Chondrocyte (in vitro differentiated cells): ENCODE data around the gene ACCS. TPM values are rescaled to one million over a fixed set of nuclear protein-coding genes. Genes with fewer than 3 reads are reported as not detected.

Experiments used
- DNase-seq: peaks from one replicate; pipeline ENCODE4 v3.0.0; 2021; ENCODE audit warnings: mixed read lengths, low spot score
- H3K27ac Mint-ChIP-seq: one replicate; pipeline ENCODE4 v1.8.0; 2021; ENCODE audit warnings: mild to moderate bottlenecking, moderate library complexity, mixed read lengths; ENCODE audit not compliant: unreplicated experiment
- H3K27me3 Mint-ChIP-seq: 2 replicates; pipeline ENCODE4 v1.8.0; 2021; ENCODE audit warnings: low read depth, mixed read lengths
- H3K36me3 Mint-ChIP-seq: 2 replicates; pipeline ENCODE4 v1.8.0; 2021; ENCODE audit warnings: low read depth, mixed read lengths
- H3K4me1 Mint-ChIP-seq: 2 replicates; pipeline ENCODE4 v1.8.0; 2021; ENCODE audit warnings: low read depth, mild to moderate bottlenecking, mixed read lengths
- H3K4me3 Mint-ChIP-seq: one replicate; pipeline ENCODE4 v1.8.0; 2021; ENCODE audit warnings: mild to moderate bottlenecking, moderate library complexity, mixed read lengths; ENCODE audit not compliant: unreplicated experiment
- H3K9me3 Mint-ChIP-seq: 2 replicates; pipeline ENCODE4 v1.8.0; 2021; ENCODE audit warnings: low read depth, mixed read lengths
- CTCF ChIP-seq: fragments of 200-600 bp; sonication (generic); IDR thresholded peaks from 2 replicates; pipeline ENCODE4 v1.5.0; 2021; ENCODE audit warnings: antibody characterized with exemption, mild to moderate bottlenecking, moderate library complexity
- total RNA-seq: library from RNA; stranded (reverse); gene quantifications from 3 replicates; pipeline ENCODE4 v1.2.1, GENCODE V29; 2021

ACCS gene
- total RNA-seq, 1 donor from 2014 or later, result 11.1 TPM

DNA sequence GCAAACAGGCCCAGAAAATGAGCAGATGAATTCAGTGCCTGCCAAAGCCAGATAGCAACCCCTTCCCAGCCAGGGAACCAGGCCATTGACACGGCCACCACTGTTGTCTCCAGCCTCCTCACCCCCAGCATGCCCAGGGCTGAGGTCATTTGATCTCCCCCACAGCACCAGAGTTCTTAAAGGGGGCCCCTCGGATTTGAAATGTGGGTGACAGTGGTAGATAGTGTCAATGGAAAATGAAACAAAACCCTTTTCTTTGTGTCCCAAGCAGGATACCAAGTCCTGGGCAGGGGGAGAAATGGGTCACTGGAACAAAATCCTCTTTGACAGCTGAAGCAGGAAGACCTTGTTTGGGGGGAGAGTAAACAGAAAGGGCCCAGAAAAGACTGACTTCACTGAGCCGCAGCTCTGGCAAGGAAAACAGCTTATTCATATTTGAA, 32.6 kb upstream of the ACCS start:
- no peak overlapping the region for H3K27ac Mint-ChIP-seq
- no peak for DNase-seq
- H3K36me3 Mint-ChIP-seq, result no peaks in the 10 kb centered on the region
- TF ChIP-seq CTCF, result no peak
- peaks cover 39% of the 10 kb centered on the region for H3K4me1 Mint-ChIP-seq
- no peaks in the 10 kb centered on the region for H3K9me3 Mint-ChIP-seq
- H3K27me3 Mint-ChIP-seq, result peaks cover 10% of the 10 kb centered on the region
- H3K4me3 Mint-ChIP-seq, result no peak overlapping the region

DNA sequence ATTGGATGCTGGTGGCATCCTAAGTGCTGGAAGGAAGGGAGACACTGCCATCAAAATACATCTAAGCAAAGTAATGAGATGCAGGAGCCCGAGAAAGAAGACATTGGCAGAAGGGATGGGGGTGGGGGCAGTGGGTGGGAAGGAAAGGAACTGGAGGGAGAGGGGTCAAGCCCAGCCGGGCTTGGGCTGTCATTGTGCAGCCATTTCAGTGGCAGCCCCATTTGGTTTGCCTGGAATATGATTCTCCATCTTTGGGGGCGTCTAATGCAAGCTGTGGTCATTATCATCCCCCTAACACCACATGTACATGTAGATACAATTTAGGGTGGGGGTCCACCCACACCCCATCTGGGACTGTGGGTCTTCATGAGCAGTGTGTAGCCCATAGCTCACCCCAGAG, 32.2 kb upstream of the ACCS start:
- Mint-ChIP-seq H3K9me3 (no peaks in the 10 kb centered on the region), H3K4me1 (peaks cover 39% of the 10 kb centered on the region), H3K36me3 (no peaks in the 10 kb centered on the region), H3K4me3 (no peak overlapping the region), H3K27ac (no peak overlapping the region), H3K27me3 (peaks cover 13% of the 10 kb centered on the region)
- TF ChIP-seq CTCF, result no peak
- DNase-seq, result no peak

DNA sequence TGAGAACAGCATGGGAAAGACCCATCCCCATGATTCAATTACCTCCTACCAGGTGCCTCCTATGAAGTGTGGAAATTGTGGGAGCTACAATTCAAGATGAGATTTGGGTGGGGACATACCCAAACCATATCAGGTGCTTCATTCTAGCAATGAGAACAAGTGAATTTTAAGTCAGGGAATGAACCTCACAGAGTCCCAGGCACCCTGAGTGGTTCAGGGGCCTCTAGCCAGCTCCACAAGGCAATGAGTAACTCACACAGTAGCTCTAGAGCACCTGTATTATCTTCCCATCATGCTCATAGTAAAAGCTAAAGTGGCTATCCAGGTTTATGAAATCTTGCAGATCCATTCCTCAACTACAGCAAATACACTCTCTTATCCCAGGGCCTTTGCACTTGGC, 31.4 kb upstream of the ACCS start:
- DNase-seq, result no peak
- Mint-ChIP-seq H3K9me3 (no peaks in the 10 kb centered on the region), H3K36me3 (no peaks in the 10 kb centered on the region), H3K27ac (no peak overlapping the region), H3K27me3 (peaks cover 14% of the 10 kb centered on the region), H3K4me3 (no peak overlapping the region), H3K4me1 (peaks cover 34% of the 10 kb centered on the region)
- TF ChIP-seq CTCF, result no peak

DNA sequence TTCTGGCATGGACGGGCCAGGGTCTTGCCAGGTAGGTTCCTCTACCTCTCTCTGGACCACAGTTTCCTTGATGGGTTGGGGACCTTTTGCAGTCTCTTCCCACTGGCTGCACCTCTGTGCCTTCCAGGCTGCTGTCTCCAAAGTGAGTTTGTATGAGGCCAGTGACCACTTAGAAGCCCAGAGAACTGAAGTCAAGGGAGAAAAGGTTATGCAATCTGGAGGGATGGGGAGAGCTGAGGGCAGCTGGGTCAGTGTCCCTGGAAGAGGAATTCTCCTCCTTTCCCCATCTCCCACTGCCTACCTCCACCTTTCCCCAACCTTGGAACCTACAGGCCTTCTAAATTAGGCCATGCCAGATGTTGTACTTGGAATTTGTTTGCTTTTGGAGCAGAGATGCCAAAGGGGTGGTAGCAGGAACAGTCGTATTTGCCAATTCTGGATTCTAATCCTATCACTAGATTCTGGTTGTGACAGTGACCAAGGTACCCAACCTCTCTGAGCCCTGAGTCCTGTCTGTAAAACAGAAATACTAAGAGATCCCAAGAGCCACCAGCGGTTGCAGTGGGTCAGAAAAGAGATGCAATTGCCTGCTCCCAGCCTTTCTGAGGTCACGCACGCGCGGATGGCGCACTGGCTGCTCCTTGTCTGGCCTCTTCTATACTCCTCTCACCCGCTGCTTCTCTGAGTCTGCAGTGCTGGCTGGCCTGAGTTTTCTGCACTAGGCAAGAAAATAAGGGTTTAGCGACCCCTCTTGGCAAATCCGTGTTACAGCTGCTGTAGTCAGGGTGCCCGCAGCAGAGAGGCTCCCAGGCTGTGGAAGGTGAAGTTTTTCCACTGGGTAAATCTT, 29.0 kb upstream of the ACCS start:
- H3K4me1 Mint-ChIP-seq, result peaks cover 12% of the 10 kb centered on the region
- no peak for DNase-seq
- H3K36me3 Mint-ChIP-seq, result peaks cover 3% of the 10 kb centered on the region
- peaks cover 8% of the 10 kb centered on the region for H3K9me3 Mint-ChIP-seq
- peaks cover 12% of the 10 kb centered on the region for H3K27me3 Mint-ChIP-seq
- TF ChIP-seq CTCF, result peak; percentile 95
- no peak overlapping the region for H3K27ac Mint-ChIP-seq
- no peak overlapping the region for H3K4me3 Mint-ChIP-seq

GRCh38 chr11:44037658-44037998, 28.4 kb upstream of the ACCS start:
- no peak for DNase-seq
- Mint-ChIP-seq H3K36me3 (peaks cover 3% of the 10 kb centered on the region), H3K27ac (no peak overlapping the region), H3K9me3 (peaks cover 8% of the 10 kb centered on the region), H3K4me1 (peaks cover 6% of the 10 kb centered on the region), H3K4me3 (no peak overlapping the region), H3K27me3 (peaks cover 12% of the 10 kb centered on the region)
- peak; percentile 8 for TF ChIP-seq CTCF
